Left lung (tissue), 10 donors: ENCODE results near the gene HMGCL. TPM values are rescaled to one million over a fixed set of nuclear protein-coding genes. Genes with fewer than 3 reads are reported as not detected.

Experiments used
- ATAC-seq: fragments of 200-7000 bp; cut with Tn5 transposase; one replicate; pipeline ENCODE4 v1.9.1; 2020; ENCODE audit warnings: moderate library complexity
- DNase-seq, 4 donors: peaks; one replicate each; pipeline ENCODE4 v3.0.0-alpha.2; 2013 to 2020
- H3K27ac ChIP-seq, 2 donors: fragments of 200-600 bp; sonication (generic) in 1 of 2; one replicate each; pipeline versions ENCODE4 v1.5.0 to v1.8.0; 2020 to 2021
- H3K27me3 ChIP-seq, 2 donors: fragments of 200-600 bp; sonication (generic) in 1 of 2; one replicate each; pipeline versions ENCODE4 v1.5.0 to v1.8.0; 2020 to 2021
- H3K36me3 ChIP-seq, 2 donors: fragments of 200-600 bp; sonication (generic) in 1 of 2; one replicate each; pipeline versions ENCODE4 v1.5.0 to v1.8.0; 2020 to 2021
- H3K4me1 ChIP-seq, 2 donors: fragments of 200-600 bp; one replicate each; pipeline ENCODE4 v1.8.0; 2021
- H3K4me3 ChIP-seq, 2 donors: fragments of 200-600 bp; sonication (generic) in 1 of 2; one replicate each; pipeline versions ENCODE4 v1.5.0 to v1.8.0; 2020 to 2021; ENCODE audit warnings: mild to moderate bottlenecking in 1 of 2
- H3K9me3 ChIP-seq, 2 donors: fragments of 200-600 bp; sonication (generic) in 1 of 2; one replicate each; pipeline versions ENCODE4 v1.5.0 to v1.8.0; 2020 to 2021
- CTCF ChIP-seq, 2 donors: fragments of 200-600 bp; sonication (generic) in 1 of 2; IDR thresholded peaks; one replicate each; pipeline versions ENCODE4 v1.5.0 to v1.8.0; 2021; ENCODE audit warnings: antibody characterized with exemption in 2 of 2
- intact Hi-C, 2 donors: fragments of 100-400 bp; cut with DNase I; formaldehyde crosslinking; loops; one replicate each; pipeline versions ENCODE4 v1.11.2 to v1.14.2; 2022
- polyA plus RNA-seq, 6 donors: library from polyadenylated mRNA; unstranded; fragments of 120-200 nt; gene quantifications; one replicate each; pipeline ENCODE4 v1.2.1, GENCODE V29; 2013; ENCODE audit not compliant: insufficient read length in 6 of 6
- total RNA-seq, 2 donors: library from RNA; stranded (reverse); fragmentation: NEBNext Ultra II Directional; extraction: Animal tissue kit (Norgen Biotek cat#: 25700); gene quantifications; one replicate each; pipeline ENCODE4 v1.2.1, GENCODE V29; 2021
- donor health status: DM: no; HTN: yes; CAD: no.
- donor health status: DM: no; HTN: no; CAD: no.

The HMGCL gene
- total and polyA plus RNA-seq, 8 donors = 32.3 to 51.3 (median 34.8) TPM

GRCh38 chr1:23759277-23759676 lies 66.0 kb downstream of the HMGCL start:
- H3K27ac ChIP-seq = no peak overlapping the region
- H3K9me3 ChIP-seq = no peaks in the 10 kb centered on the region

GRCh38 chr1:23757812-23758211 lies 67.4 kb downstream of the HMGCL start:
- no peak overlapping the region for H3K27ac ChIP-seq
- H3K4me3 ChIP-seq = no peak overlapping the region
- DNase-seq (no peak), ATAC-seq (no peak)
- no peaks in the 10 kb centered on the region for H3K27me3 ChIP-seq
- intact Hi-C loops = no loop called here
- H3K9me3 ChIP-seq = no peaks in the 10 kb centered on the region
- H3K4me1 ChIP-seq = no peaks in the 10 kb centered on the region
- TF ChIP-seq CTCF (IDR thresholded peaks at IDR 0.05) = no peak
- H3K36me3 ChIP-seq = peaks cover 6 to 100% of the 10 kb centered on the region in 2 donors

More at GRCh38 chr1:23759277-23759676, 66.0 kb downstream of the HMGCL start:
- Histone ChIP-seq H3K4me1 (no peaks in the 10 kb centered on the region), H3K36me3 (peaks cover 6 to 93% of the 10 kb centered on the region in 2 donors), H3K27me3 (no peaks in the 10 kb centered on the region), H3K4me3 (no peak overlapping the region)
- no peak for TF ChIP-seq CTCF (IDR thresholded peaks at IDR 0.05)
- peak; percentile 50 for ATAC-seq
- peak in 1 of 4 donors; percentile 51 for DNase-seq
- intact Hi-C loops = no loop called here

- no peak for TF ChIP-seq CTCF (IDR thresholded peaks at IDR 0.05)
- Histone ChIP-seq H3K27ac (no peak overlapping the region), H3K9me3 (no peaks in the 10 kb centered on the region), H3K27me3 (no peaks in the 10 kb centered on the region), H3K4me1 (no peaks in the 10 kb centered on the region), H3K4me3 (no peak overlapping the region), H3K36me3 (peaks cover 6 to 100% of the 10 kb centered on the region in 2 donors)
- intact Hi-C loops = no loop called here
- ATAC-seq (peak; percentile 23), DNase-seq (no peak)
Observed at GRCh38 chr1:23756676-23757075, 68.6 kb downstream of the HMGCL start.

- peaks cover 6 to 86% of the 10 kb centered on the region in 2 donors for H3K36me3 ChIP-seq
- ATAC-seq = no peak
- no peaks in the 10 kb centered on the region for H3K27me3 ChIP-seq
- H3K27ac ChIP-seq = no peak overlapping the region
- intact Hi-C loops = no loop called here
- no peak for TF ChIP-seq CTCF (IDR thresholded peaks at IDR 0.05)
- H3K4me3 ChIP-seq = no peak overlapping the region
- DNase-seq = no peak
- H3K4me1 ChIP-seq = peaks cover 0 to 7% of the 10 kb centered on the region in 2 donors
- H3K9me3 ChIP-seq = no peaks in the 10 kb centered on the region
Observed at GRCh38 chr1:23752909-23753308, 72.3 kb downstream of the HMGCL start.

Other genes starting within 250 kb of the HMGCL start
- gene RPL11, start 133.6 kb downstream of the HMGCL start, total RNA-seq = 100 to 1,000 TPM; 761 to 849 TPM
- 1,000 to 10,000 TPM; 2,625 to 3,171 (median 2,838) TPM for gene RPL11, start 133.6 kb downstream of the HMGCL start, polyA plus RNA-seq
- gene ELOA, start 82.0 kb downstream of the HMGCL start, total RNA-seq = 10 to 100 TPM; 48.6 to 50.3 TPM
- 10 to 100 TPM; 41.4 to 49.6 (median 43.9) TPM for gene ELOA, start 82.0 kb downstream of the HMGCL start, polyA plus RNA-seq
- 10 to 100 TPM; 50.3 to 63.8 TPM for gene PITHD1, start 47.0 kb downstream of the HMGCL start, total RNA-seq
- 10 to 100 TPM; 48.0 to 71.0 (median 58.4) TPM for gene PITHD1, start 47.0 kb downstream of the HMGCL start, polyA plus RNA-seq
- gene LYPLA2, start 34.3 kb downstream of the HMGCL start, total RNA-seq = 10 to 100 TPM; 64.2 to 65.8 TPM
- gene LYPLA2, start 34.3 kb downstream of the HMGCL start, polyA plus RNA-seq = 10 to 100 TPM; 36.9 to 49.0 (median 46.3) TPM
- gene GALE, start 24.7 kb downstream of the HMGCL start, total RNA-seq = 10 to 100 TPM; 57.5 to 68.0 TPM
- gene GALE, start 24.7 kb downstream of the HMGCL start, polyA plus RNA-seq = 10 to 100 TPM; 13.3 to 20.0 (median 17.1) TPM
- gene FUCA1, start 42.9 kb upstream of the HMGCL start, total RNA-seq = 10 to 100 TPM; 45.3 to 61.3 TPM
- gene FUCA1, start 42.9 kb upstream of the HMGCL start, polyA plus RNA-seq = 10 to 100 TPM; 20.4 to 26.7 (median 24.0) TPM
- gene CNR2, start 87.9 kb upstream of the HMGCL start, total RNA-seq = under 1 TPM; 0.05 to 0.06 TPM
- gene CNR2, start 87.9 kb upstream of the HMGCL start, polyA plus RNA-seq = under 1 TPM; 0.11 to 0.27 (median 0.15) TPM
- 100 to 1,000 TPM in 1 of 2 donors, 10 to 100 TPM in 1; 79.0 to 105 TPM for gene PNRC2, start 134.4 kb upstream of the HMGCL start, total RNA-seq
- 100 to 1,000 TPM; 217 to 266 (median 245) TPM for gene PNRC2, start 134.4 kb upstream of the HMGCL start, polyA plus RNA-seq
- gene SRSF10, start 154.9 kb upstream of the HMGCL start, total RNA-seq = 100 to 1,000 TPM in 1 of 2 donors, 10 to 100 TPM in 1; 84.9 to 102 TPM
- 100 to 1,000 TPM; 239 to 296 (median 262) TPM for gene SRSF10, start 154.9 kb upstream of the HMGCL start, polyA plus RNA-seq